DND-41 (cell line): ENCODE measurements around the gene ALAS1.

Experiments used
- EZH2 ChIP-seq: IDR thresholded peaks from 3 replicates; pipeline ENCODE4 v1.6.1; 2012; ENCODE audit warnings: borderline replicate concordance, low read depth, mild to moderate bottlenecking, moderate library complexity, low read length, inconsistent platforms; ENCODE audit not compliant: severe bottlenecking
- TF ChIP-seq, protein P1 (sequence below): IDR thresholded peaks from 2 replicates; pipeline ENCODE4 v1.5.1; 2012; ENCODE audit warnings: borderline replicate concordance, low read length, moderate library complexity, mild to moderate bottlenecking; ENCODE audit not compliant: poor library complexity, severe bottlenecking; ENCODE audit errors: extremely low read depth

DNA sequence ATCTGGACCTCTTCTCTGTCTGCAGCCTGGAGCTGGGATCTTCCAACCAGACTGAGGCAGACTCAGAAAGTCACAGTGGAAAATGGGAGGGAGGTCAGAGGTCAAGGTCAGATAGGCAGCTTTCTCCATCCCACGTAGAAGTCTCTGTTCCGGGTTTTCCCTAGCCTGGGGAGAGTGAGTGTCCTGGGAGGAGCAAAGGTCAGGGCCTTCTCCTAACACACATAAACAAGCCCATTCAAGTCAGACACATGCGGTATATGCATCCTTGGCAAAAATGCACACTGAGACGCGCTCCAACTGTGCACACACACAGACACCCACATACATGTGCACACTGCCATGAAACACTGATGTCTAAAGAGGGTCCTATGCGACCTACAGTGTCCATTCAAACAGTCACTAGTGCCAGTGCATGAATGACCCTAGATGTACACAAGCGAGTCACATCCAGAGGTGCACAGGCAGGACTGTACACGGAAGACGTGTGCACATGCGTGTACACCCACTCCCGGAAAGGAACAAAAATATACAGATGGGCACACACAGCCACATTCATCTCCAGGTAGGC, 40.3 kb downstream of the ALAS1 start:
- TF ChIP-seq, protein P1, sequence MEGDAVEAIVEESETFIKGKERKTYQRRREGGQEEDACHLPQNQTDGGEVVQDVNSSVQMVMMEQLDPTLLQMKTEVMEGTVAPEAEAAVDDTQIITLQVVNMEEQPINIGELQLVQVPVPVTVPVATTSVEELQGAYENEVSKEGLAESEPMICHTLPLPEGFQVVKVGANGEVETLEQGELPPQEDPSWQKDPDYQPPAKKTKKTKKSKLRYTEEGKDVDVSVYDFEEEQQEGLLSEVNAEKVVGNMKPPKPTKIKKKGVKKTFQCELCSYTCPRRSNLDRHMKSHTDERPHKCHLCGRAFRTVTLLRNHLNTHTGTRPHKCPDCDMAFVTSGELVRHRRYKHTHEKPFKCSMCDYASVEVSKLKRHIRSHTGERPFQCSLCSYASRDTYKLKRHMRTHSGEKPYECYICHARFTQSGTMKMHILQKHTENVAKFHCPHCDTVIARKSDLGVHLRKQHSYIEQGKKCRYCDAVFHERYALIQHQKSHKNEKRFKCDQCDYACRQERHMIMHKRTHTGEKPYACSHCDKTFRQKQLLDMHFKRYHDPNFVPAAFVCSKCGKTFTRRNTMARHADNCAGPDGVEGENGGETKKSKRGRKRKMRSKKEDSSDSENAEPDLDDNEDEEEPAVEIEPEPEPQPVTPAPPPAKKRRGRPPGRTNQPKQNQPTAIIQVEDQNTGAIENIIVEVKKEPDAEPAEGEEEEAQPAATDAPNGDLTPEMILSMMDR, result no peak
- TF ChIP-seq EZH2, result no peak
